GM12875 (cell line): Measurements from ENCODE around the gene HSPH1.

Source experiments
- H3K4me3 ChIP-seq: one replicate; pipeline ENCODE4 v1.5.1; 2011; ENCODE audit warnings: low read depth, low read length, control low read depth
- TF ChIP-seq, protein P1 (sequence below): IDR thresholded peaks from 2 replicates; pipeline ENCODE4 v1.5.1; 2011; ENCODE audit warnings: low read depth, mild to moderate bottlenecking, control low read depth, inconsistent platforms, low read length, moderate library complexity, borderline replicate concordance; ENCODE audit not compliant: insufficient read depth

The HSPH1 gene

DNA sequence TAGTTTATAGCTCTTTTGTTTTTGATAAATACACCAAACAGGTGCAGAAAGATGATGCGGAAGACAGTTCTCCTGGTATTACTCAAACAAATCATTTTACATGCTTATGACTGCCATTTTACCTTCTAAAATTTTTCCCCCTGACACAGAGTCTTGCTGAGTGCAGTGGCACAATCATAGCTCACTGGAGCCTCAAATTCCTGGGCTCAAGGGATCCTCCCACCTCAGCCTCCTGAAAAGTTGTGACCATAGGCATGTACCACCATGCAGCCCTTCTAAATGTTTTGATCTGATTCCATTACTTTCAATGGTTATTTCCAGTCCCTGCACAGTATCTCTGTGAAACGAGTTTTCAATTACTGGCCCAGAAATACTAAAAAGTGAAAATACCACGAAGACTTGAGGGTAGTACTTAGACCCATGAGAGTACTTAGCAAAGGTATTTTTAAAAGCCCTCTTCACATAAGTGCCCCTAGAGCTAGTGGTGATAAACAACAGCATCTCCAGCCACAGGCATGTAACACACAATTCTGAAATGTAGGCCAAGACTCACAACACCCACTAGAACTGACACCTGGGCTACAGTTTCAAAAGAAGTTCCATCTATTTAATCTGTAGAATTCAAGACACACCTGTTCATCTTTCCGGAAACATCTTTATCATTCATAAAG is 11.3 kb downstream of the HSPH1 start:
- H3K4me3 ChIP-seq, result no peak overlapping the region
- TF ChIP-seq, protein P1, sequence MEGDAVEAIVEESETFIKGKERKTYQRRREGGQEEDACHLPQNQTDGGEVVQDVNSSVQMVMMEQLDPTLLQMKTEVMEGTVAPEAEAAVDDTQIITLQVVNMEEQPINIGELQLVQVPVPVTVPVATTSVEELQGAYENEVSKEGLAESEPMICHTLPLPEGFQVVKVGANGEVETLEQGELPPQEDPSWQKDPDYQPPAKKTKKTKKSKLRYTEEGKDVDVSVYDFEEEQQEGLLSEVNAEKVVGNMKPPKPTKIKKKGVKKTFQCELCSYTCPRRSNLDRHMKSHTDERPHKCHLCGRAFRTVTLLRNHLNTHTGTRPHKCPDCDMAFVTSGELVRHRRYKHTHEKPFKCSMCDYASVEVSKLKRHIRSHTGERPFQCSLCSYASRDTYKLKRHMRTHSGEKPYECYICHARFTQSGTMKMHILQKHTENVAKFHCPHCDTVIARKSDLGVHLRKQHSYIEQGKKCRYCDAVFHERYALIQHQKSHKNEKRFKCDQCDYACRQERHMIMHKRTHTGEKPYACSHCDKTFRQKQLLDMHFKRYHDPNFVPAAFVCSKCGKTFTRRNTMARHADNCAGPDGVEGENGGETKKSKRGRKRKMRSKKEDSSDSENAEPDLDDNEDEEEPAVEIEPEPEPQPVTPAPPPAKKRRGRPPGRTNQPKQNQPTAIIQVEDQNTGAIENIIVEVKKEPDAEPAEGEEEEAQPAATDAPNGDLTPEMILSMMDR, result no peak

DNA sequence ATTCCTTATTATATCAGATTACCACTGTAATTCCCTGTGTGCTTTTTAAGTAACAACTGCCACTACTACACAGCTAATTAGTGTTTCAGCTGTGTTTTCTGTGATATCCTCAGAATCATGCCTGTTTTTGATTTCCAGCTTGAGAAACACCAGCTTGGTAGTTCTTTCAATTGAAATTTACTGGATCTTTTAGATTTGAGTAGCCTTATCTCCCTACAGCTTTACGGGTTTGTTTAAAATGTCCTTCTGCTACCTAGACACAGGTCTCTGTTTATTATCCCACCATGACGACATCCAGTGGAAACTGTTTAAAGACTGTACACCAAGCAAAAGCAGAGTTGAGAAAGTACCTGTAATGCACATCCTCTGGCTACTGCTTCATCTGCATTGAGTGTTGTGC is 12.1 kb downstream of the HSPH1 start:
- TF ChIP-seq, protein P1, result no peak
- no peak overlapping the region for H3K4me3 ChIP-seq

GRCh38 chr13:31145417-31145816 is 16.3 kb downstream of the HSPH1 start:
- TF ChIP-seq, protein P1, result no peak
- H3K4me3 ChIP-seq, result no peak overlapping the region

DNA sequence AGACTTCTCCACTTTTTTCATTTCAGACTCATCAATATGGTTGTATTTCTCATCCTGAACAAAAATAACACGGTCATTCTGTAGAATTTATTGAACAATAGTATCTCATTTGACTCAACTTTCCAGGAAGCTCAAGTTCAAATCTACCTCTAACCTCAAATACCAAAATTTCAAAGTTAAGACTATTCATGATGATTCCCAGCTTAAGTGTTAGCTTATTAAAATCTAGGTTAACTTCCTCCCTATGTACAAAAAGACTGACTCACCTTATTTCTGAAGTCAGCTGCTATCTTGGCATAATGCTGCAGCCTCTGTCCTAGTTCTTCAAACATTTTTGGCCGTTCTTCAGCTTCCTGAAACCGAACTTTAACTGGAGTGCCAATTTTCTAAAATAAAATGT is 23.2 kb downstream of the HSPH1 start:
- TF ChIP-seq, protein P1, result no peak
- no peak overlapping the region for H3K4me3 ChIP-seq

GRCh38 chr13:31136724-31137123 is 25.0 kb downstream of the HSPH1 start:
- H3K4me3 ChIP-seq, result no peak overlapping the region
- TF ChIP-seq, protein P1, result no peak

DNA sequence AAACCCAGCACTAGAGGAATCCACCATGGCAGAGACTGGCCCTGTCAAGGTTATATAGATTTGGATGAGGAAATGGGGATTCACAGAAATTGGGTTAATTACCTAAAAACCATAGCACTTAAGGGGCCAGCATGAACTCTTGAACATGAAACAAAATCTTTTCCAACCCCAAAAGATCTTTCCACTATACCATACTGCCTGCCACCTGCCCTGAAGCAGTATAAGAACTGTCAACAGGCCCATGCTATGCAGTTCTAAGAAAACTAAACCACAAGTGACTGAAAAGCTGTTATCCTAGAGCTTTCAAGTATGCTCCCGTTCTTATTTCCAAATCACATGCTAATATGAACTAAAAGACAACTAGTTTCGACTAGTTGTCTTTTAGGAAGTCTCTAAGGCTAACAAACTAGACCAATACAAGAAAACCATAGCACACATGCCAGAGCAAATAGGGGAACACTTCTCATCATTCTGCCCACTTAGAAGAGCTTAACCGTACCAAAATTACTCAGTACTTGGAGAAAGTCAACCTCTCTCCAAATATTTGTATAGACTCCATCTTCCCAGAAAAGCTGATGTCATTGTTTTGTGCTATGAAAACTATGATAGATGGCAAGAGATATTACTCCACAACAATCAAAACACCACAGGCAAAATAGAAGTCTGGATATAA is 27.5 kb downstream of the HSPH1 start:
- no peak overlapping the region for H3K4me3 ChIP-seq
- TF ChIP-seq, protein P1, result no peak

GRCh38 chr13:31133621-31134020 is 28.1 kb downstream of the HSPH1 start:
- H3K4me3 ChIP-seq, result no peak overlapping the region
- TF ChIP-seq, protein P1, result no peak
